Suprapubic skin (tissue), 4 donors: ENCODE measurements around the gene PRKN. TPM values are rescaled to one million over a fixed set of nuclear protein-coding genes. Genes with fewer than 3 reads are reported as not detected.

Source experiments
- DNase-seq, 2 donors: peaks; one replicate each; pipeline ENCODE4 v3.0.0-alpha.2; 2019; ENCODE audit warnings: low spot score in 2 of 2
- H3K27ac ChIP-seq: fragments of 200-600 bp; sonication (generic); one replicate; pipeline ENCODE4 v1.5.1; 2019
- H3K27me3 ChIP-seq: fragments of 200-600 bp; sonication (generic); one replicate; pipeline ENCODE4 v1.5.1; 2019
- H3K36me3 ChIP-seq: fragments of 200-600 bp; sonication (generic); one replicate; pipeline ENCODE4 v1.5.1; 2019
- H3K4me1 ChIP-seq: fragments of 200-600 bp; sonication (generic); one replicate; pipeline ENCODE4 v1.5.1; 2019
- H3K4me3 ChIP-seq: fragments of 200-600 bp; sonication (generic); one replicate; pipeline ENCODE4 v1.5.1; 2019; ENCODE audit warnings: mild to moderate bottlenecking
- H3K9me3 ChIP-seq: fragments of 200-600 bp; sonication (generic); one replicate; pipeline ENCODE4 v1.5.1; 2019
- CTCF ChIP-seq, 2 donors: fragments of 200-600 bp in 1 of 2; fragments of 450-650 bp in 1 of 2; sonication (generic) in 1 of 2; IDR thresholded peaks; one replicate each; pipeline ENCODE4 v1.5.1; 2016 to 2019; ENCODE audit warnings: antibody characterized with exemption in 2 of 2, mild to moderate bottlenecking in 1 of 2, moderate library complexity in 1 of 2
- EP300 ChIP-seq: sonication (generic); formaldehyde crosslinking; IDR thresholded peaks from one replicate; pipeline ENCODE4 v1.6.1; 2017; ENCODE audit warnings: antibody characterized with exemption
- POLR2A ChIP-seq, 2 donors: fragments of 450-650 bp; IDR thresholded peaks; one replicate each; pipeline ENCODE4 v1.6.1; 2017; ENCODE audit warnings: antibody characterized with exemption in 2 of 2, mild to moderate bottlenecking in 2 of 2, moderate library complexity in 2 of 2
- POLR2AphosphoS5 ChIP-seq, 3 donors: sonication (generic); formaldehyde crosslinking; IDR thresholded peaks; one replicate each; pipeline ENCODE4 v1.6.1; 2017; ENCODE audit warnings: antibody characterized with exemption in 3 of 3
- WGBS: methylation state at CpG from one replicate; pipeline ENCODE4 v1.1.5; 2018; 5-methylcytosine and 5-hydroxymethylcytosine counted together
- total RNA-seq, 4 donors: library from RNA; depleted of rRNA; stranded (reverse); fragments of >200 nt; gene quantifications; one replicate each; pipeline ENCODE4 v1.1.0, GENCODE V29; 2016

PRKN gene
- total RNA-seq, 4 donors from 2014 or later, result 7.2 to 22.8 (median 14.4) TPM

- Histone ChIP-seq H3K36me3 (no peaks in the 10 kb centered on the region), H3K27me3 (no peaks in the 10 kb centered on the region), H3K27ac (no peak overlapping the region), H3K4me1 (no peaks in the 10 kb centered on the region), H3K9me3 (no peaks in the 10 kb centered on the region), H3K4me3 (no peak overlapping the region)
- TF ChIP-seq POLR2A (IDR thresholded peaks at IDR 0.05) (no peak), EP300 (no peak), POLR2AphosphoS5 (IDR thresholded peaks at IDR 0.05) (no peak), CTCF (IDR thresholded peaks at IDR 0.05) (no peak)
- DNase-seq, result no peak
- whole genome bisulfite sequencing, result 56% methylated on average over 7 of the region's 7 CpGs
These were observed 310.6 kb downstream of the PRKN start for GRCh38 chr6:162416831-162417537.

- H3K36me3 ChIP-seq, result no peaks in the 10 kb centered on the region
- 72% methylated on average over 2 of the region's 2 CpGs for WGBS
- H3K27me3 ChIP-seq, result no peaks in the 10 kb centered on the region
- TF ChIP-seq POLR2AphosphoS5 (IDR thresholded peaks at IDR 0.05) (no peak), CTCF (IDR thresholded peaks at IDR 0.05) (no peak), POLR2A (IDR thresholded peaks at IDR 0.05) (no peak), EP300 (no peak)
- no peak overlapping the region for H3K4me3 ChIP-seq
- no peaks in the 10 kb centered on the region for H3K9me3 ChIP-seq
- H3K27ac ChIP-seq, result no peak overlapping the region
- no peak for DNase-seq
- no peaks in the 10 kb centered on the region for H3K4me1 ChIP-seq
These were observed 311.3 kb downstream of the PRKN start for GRCh38 chr6:162416307-162416706.

GRCh38 chr6:162409741-162410691 is 317.6 kb downstream of the PRKN start:
- Histone ChIP-seq H3K9me3 (no peaks in the 10 kb centered on the region), H3K4me3 (no peak overlapping the region), H3K27me3 (no peaks in the 10 kb centered on the region), H3K36me3 (no peaks in the 10 kb centered on the region), H3K4me1 (no peaks in the 10 kb centered on the region), H3K27ac (no peak overlapping the region)
- WGBS, result 53% methylated on average over 8 of the region's 8 CpGs
- TF ChIP-seq POLR2AphosphoS5 (IDR thresholded peaks at IDR 0.05), result no peak
- TF ChIP-seq CTCF (IDR thresholded peaks at IDR 0.05), result no peak
- DNase-seq, result no peak

GRCh38 chr6:162408826-162409535 is 318.6 kb downstream of the PRKN start:
- no peak for TF ChIP-seq POLR2A (IDR thresholded peaks at IDR 0.05)
- no peak for TF ChIP-seq CTCF (IDR thresholded peaks at IDR 0.05)
- TF ChIP-seq EP300, result no peak
- TF ChIP-seq POLR2AphosphoS5 (IDR thresholded peaks at IDR 0.05), result no peak
- H3K27me3 ChIP-seq, result no peaks in the 10 kb centered on the region
- no peaks in the 10 kb centered on the region for H3K9me3 ChIP-seq
- DNase-seq, result no peak
- no peaks in the 10 kb centered on the region for H3K36me3 ChIP-seq
- H3K4me3 ChIP-seq, result no peak overlapping the region
- 87% methylated on average over 5 of the region's 5 CpGs for WGBS
- no peaks in the 10 kb centered on the region for H3K4me1 ChIP-seq
- H3K27ac ChIP-seq, result no peak overlapping the region
